ENCODE data around the gene ENDOV.

ENDOV gene

DNA sequence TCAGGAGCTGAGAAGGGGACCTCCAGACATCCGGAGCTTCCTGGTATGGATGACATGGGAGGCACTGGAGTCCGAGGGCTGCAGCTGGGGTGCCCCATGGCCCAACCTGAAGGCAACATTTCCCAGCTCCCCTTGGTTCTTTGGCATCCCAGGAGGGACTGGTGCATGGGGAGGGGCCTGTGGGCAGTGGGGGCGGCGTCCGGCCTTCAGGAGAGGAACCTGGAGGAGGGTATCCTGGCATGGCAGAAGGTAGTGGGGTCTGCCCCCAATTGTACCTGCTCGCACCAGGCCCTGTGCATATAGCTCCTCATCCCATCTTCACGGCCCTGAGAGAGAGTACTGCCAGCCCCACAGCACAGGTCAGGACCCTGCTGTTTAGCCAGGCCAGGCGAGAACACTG is 49.5 kb downstream of the ENDOV start:
- in situ Hi-C loops (cut with HindIII; ENCODE audit: low sequenced_read_pairs) = no loop called here
- TF ChIP-seq, protein P1, sequence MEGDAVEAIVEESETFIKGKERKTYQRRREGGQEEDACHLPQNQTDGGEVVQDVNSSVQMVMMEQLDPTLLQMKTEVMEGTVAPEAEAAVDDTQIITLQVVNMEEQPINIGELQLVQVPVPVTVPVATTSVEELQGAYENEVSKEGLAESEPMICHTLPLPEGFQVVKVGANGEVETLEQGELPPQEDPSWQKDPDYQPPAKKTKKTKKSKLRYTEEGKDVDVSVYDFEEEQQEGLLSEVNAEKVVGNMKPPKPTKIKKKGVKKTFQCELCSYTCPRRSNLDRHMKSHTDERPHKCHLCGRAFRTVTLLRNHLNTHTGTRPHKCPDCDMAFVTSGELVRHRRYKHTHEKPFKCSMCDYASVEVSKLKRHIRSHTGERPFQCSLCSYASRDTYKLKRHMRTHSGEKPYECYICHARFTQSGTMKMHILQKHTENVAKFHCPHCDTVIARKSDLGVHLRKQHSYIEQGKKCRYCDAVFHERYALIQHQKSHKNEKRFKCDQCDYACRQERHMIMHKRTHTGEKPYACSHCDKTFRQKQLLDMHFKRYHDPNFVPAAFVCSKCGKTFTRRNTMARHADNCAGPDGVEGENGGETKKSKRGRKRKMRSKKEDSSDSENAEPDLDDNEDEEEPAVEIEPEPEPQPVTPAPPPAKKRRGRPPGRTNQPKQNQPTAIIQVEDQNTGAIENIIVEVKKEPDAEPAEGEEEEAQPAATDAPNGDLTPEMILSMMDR (IDR thresholded peaks at IDR 0.05; ENCODE audit: low read depth, low read length) = no peak
- DNase-seq (ENCODE audit: low read depth, low spot score) = no peak
- H3K4me3 ChIP-seq (ENCODE audit: low read depth, low read length) = no peak overlapping the region

DNA sequence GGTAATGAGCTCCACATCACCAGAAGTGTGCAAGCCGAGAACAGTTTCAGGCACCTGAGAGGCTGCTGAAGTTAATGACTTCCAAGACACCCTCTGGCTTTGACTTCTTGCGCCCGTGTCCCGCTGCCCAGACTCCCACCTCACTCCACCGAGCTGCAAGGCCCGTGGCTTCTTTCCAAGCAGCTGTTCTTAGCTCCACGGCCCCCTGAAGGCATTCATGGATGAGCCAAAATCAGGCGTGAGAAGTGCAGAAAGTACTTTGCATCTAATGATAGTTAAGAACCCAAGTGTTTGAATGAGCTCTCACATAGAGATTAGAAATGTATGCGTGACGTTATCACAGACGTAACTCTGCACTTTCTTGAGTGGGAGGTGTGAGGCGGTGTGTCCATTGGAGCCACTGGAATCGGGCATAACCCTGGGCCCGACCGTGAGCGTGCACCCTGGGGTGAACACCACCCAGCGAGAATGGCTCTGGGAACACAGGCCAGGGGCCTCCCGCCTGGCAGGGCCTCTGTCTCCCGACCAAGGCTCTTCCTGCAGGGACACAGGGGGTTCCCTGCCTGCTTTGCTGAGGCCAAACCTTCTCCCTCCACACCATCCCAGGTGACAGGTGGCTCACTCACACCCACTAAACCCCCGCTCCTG is 50.5 kb downstream of the ENDOV start:
- no peak for DNase-seq (ENCODE audit: low read depth, low spot score)
- TF ChIP-seq, protein P1 (IDR thresholded peaks at IDR 0.05; ENCODE audit: low read depth, low read length) = no peak

DNA sequence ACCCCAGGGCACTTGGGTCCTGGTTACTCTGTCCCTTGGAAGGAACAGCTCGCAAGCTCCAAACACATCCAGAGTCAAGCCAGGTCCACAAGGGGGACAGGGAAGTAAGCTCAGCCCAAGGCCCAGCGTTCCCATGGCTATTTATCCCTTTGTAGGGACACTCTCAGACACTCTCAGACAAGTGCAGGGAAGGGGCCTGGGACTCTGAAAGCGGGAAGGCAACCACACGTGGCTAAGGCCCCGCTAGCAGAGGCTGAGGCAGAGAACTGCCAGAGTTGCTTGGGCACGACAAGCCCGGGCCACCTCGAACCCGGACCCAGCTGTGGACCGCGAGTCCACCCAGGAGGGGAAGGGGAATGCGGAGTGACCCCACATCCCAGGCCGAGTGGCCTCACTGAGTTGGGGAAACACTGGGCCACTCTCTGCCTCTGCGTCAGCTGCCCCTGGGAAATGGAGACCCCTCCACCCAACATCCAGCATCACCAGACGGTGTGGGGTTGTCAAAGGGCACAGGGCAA is 51.3 kb downstream of the ENDOV start:
- DNase-seq (ENCODE audit: low read depth, low spot score) = no peak
- no peak overlapping the region for H3K4me3 ChIP-seq (ENCODE audit: low read depth, low read length)
- TF ChIP-seq, protein P1 (IDR thresholded peaks at IDR 0.05; ENCODE audit: low read depth, low read length) = no peak
- in situ Hi-C loops (cut with HindIII; ENCODE audit: low sequenced_read_pairs) = no loop called here

More for the DNA sequence above, 50.5 kb downstream of the ENDOV start:
- in situ Hi-C loops (cut with HindIII; ENCODE audit: low sequenced_read_pairs) = no loop called here
- H3K4me3 ChIP-seq (ENCODE audit: low read depth, low read length) = no peak overlapping the region

DNA sequence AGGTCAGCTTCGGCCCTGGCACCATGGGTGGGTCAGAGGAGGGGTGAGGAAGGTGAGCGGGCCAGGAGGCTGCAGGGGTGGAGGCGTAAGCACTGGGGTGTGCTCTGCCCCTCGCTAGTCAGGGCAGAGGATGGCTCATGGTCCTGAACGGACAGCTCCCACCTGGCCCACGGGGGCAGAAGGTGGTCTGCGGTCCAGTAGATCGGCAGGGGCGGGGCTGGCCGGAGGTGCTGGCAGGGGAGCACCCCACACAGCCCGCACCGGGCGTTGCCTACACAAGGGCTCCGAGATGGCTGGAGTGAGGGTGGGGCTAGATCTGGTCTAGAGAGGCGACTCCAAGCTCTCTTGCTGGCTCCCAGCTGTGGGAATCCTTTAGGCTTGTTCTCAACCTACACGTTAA is 53.3 kb downstream of the ENDOV start:
- H3K4me3 ChIP-seq (ENCODE audit: low read depth, low read length) = no peak overlapping the region
- in situ Hi-C loops (cut with HindIII; ENCODE audit: low sequenced_read_pairs) = no loop called here
- no peak for DNase-seq (ENCODE audit: low read depth, low spot score)
- TF ChIP-seq, protein P1 (IDR thresholded peaks at IDR 0.05; ENCODE audit: low read depth, low read length) = no peak

DNA sequence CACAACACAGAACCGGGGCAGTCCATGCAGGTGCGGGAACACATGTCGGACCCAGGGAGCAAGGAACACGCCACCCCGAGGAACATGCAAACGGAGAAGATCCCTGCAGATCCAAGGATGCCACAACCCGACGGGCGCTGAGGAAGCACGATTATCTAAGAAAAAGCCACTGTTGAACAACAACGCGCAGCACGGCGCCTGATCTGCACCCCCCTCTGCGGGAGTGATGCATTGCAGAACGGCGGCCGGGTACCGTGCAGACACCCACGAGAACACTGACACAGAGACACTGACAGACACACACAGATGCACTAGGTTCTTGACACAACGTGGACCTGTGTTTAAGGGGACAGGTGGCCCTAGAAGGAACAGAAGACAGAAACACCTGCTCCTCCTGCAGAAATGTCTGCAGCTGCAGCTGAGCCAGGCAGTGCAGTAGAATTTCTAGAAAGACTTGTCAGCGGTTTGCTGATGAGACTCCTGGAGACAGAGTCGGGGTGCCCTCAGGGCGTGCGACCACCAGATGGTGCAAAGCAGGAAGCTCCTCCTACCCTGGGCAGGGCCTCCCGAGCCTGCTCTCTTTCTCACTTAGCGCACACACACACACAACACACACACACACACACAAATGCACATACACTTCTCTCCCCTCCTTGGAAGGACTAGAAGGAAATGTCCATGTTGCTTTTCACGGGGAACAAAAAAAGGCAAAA is 54.0 kb downstream of the ENDOV start:
- H3K4me3 ChIP-seq (ENCODE audit: low read depth, low read length) = no peak overlapping the region
- in situ Hi-C loops (cut with HindIII; ENCODE audit: low sequenced_read_pairs) = no loop called here
- TF ChIP-seq, protein P1 (IDR thresholded peaks at IDR 0.05; ENCODE audit: low read depth, low read length) = no peak
- DNase-seq (ENCODE audit: low read depth, low spot score) = no peak

DNA sequence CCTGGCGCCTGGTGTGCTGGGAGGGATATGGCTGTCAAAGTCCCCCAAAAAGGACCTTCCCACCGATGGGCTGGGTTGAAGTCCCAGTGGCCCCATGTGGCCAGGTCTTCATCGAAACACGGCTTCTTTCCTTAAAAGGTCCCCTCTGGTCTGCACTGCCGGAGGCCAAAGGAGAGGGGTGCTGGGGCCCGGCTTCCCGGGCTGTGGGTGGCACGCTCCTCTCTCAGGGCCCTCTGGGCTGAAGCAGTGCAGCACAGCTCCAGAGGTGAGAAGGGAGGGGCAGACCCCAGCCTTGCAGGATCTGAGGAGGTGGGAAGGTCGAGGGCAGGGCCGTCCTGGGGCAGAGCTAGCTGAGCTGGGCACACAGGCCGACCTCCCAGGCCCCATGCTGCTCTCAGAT is 54.7 kb downstream of the ENDOV start:
- in situ Hi-C loops (cut with HindIII; ENCODE audit: low sequenced_read_pairs) = no loop called here
- DNase-seq (ENCODE audit: low read depth, low spot score) = no peak
- TF ChIP-seq, protein P1 (IDR thresholded peaks at IDR 0.05; ENCODE audit: low read depth, low read length) = no peak
- H3K4me3 ChIP-seq (ENCODE audit: low read depth, low read length) = no peak overlapping the region

All from astrocyte of the spinal cord (primary cell).